ENCODE results near the gene LRRC28.

DNA sequence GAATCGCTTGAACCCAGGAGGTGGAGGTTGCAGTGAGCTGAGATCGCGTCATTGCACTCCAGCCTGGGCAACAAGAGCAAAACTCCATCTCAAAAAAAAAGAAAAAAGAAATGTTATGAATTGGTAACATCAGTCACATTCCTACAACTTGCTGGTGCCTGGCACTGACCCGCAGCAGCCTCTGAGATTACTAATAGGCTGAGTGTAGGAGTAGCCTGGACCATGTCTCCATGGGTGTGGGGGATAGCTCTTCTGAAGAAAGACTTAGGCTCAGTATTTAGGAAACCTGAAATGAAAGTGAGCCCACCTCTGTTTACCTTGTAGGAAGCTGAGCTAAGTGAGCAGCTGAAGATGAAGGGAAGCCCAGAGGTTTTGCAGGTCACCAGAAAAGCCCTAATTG, 148.3 kb downstream of the LRRC28 start:
- TF ChIP-seq, protein P1, sequence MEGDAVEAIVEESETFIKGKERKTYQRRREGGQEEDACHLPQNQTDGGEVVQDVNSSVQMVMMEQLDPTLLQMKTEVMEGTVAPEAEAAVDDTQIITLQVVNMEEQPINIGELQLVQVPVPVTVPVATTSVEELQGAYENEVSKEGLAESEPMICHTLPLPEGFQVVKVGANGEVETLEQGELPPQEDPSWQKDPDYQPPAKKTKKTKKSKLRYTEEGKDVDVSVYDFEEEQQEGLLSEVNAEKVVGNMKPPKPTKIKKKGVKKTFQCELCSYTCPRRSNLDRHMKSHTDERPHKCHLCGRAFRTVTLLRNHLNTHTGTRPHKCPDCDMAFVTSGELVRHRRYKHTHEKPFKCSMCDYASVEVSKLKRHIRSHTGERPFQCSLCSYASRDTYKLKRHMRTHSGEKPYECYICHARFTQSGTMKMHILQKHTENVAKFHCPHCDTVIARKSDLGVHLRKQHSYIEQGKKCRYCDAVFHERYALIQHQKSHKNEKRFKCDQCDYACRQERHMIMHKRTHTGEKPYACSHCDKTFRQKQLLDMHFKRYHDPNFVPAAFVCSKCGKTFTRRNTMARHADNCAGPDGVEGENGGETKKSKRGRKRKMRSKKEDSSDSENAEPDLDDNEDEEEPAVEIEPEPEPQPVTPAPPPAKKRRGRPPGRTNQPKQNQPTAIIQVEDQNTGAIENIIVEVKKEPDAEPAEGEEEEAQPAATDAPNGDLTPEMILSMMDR (conservative IDR thresholded peaks at IDR 0.05; ENCODE audit: low read depth, low read length) = no peak
- TF ChIP-seq EZH2 (IDR thresholded peaks at IDR 0.05; ENCODE audit: borderline replicate concordance, low read depth, low read length, poor library complexity, severe bottlenecking) = no peak
